Naive thymus-derived CD8-positive, alpha-beta T cell (primary cell): ENCODE measurements around the gene UROC1. TPM values are rescaled to one million over a fixed set of nuclear protein-coding genes. Genes with fewer than 3 reads are reported as not detected.

Source experiments
- polyA plus RNA-seq, 3 donors: library from polyadenylated mRNA; unstranded; fragments of 300-500 nt; fragmentation: Illumina TruSeq; gene quantifications; one replicate each; pipeline ENCODE4 v1.2.3, GENCODE V29; 2021
- total RNA-seq, 8 experiments: library from RNA in 2 of 8; stranded (reverse) in 2 of 8; gene quantifications; one replicate each; pipeline ENCODE4 v1.2.3 and lab custom pipeline; 2021 to 2026

UROC1 gene
- total and polyA plus RNA-seq, 5 experiments from 2014 or later: 0.07 to 0.67 (median 0.11) TPM

Other genes starting within 250 kb of the UROC1 start
- 1 to 10 TPM; 1.2 to 1.6 TPM for gene KLF15, start 160.4 kb downstream of the UROC1 start, total RNA-seq
- gene KLF15, start 160.4 kb downstream of the UROC1 start, polyA plus RNA-seq: not detected
- not detected for gene CFAP100, start 122.9 kb downstream of the UROC1 start, total RNA-seq
- gene CFAP100, start 122.9 kb downstream of the UROC1 start, polyA plus RNA-seq: not detected
- 10 to 100 TPM; 54.9 to 61.0 TPM for gene ZXDC, start 41.9 kb downstream of the UROC1 start, total RNA-seq
- gene ZXDC, start 41.9 kb downstream of the UROC1 start, polyA plus RNA-seq: 10 to 100 TPM; 11.4 to 27.0 (median 18.3) TPM
- gene CHST13, start 6.4 kb upstream of the UROC1 start, total RNA-seq: not detected
- under 1 TPM in 1 of 3 donors, not detected in 2; 0.14 TPM for gene CHST13, start 6.4 kb upstream of the UROC1 start, polyA plus RNA-seq
- not detected for gene C3orf22, start 41.2 kb upstream of the UROC1 start, total RNA-seq
- not detected for gene C3orf22, start 41.2 kb upstream of the UROC1 start, polyA plus RNA-seq
- gene TXNRD3, start 137.4 kb upstream of the UROC1 start, total RNA-seq: 1 to 10 TPM; 6.2 to 6.4 TPM
- gene TXNRD3, start 137.4 kb upstream of the UROC1 start, polyA plus RNA-seq: 1 to 10 TPM; 3.2 to 6.7 (median 5.0) TPM
- 10 to 100 TPM in 1 of 2 experiments, 1 to 10 TPM in 1; 7.8 to 11.1 TPM for gene CHCHD6, start 186.5 kb upstream of the UROC1 start, total RNA-seq
- 10 to 100 TPM; 11.3 to 16.9 (median 14.9) TPM for gene CHCHD6, start 186.5 kb upstream of the UROC1 start, polyA plus RNA-seq